Erythroblast (primary cell): ENCODE measurements around the gene RIMBP2.

Experiments
- GATA1 ChIP-seq: IDR thresholded peaks from 2 replicates; pipeline ENCODE4 v1.6.1; 2011; ENCODE audit warnings: low read depth, mild to moderate bottlenecking, control low read depth, low read length, moderate library complexity
- POLR2A ChIP-seq: IDR thresholded peaks from 2 replicates; pipeline ENCODE4 v1.6.1; 2011; ENCODE audit warnings: mild to moderate bottlenecking, low read length

DNA sequence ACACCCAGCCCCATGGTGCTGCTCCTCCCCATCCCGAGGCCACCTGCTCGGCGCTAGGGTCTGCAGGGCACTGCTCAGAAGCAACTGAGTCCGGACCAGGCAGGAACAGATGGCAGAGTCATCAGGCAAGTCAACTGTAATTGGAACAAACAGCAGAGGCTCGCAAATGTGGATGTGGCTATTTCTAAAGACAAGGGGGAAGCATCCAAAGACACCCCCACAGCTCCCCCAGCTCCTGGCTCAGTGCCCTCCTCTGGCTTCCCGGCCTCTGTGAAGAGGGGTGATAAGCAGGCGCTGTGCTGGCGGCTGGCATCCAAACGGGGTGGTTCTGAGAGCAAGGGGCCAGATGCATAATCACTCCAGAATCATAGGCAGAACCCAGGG is 252.8 kb downstream of the RIMBP2 start:
- TF ChIP-seq POLR2A: no peak
- no peak for TF ChIP-seq GATA1
